Esophagus squamous epithelium (tissue), 4 donors: Measurements from ENCODE around the gene B3GALT6.

Source experiments
- CTCF ChIP-seq, 6 experiments: fragments of 450-650 bp in 4 of 6; fragments of 200-600 bp in 2 of 6; sonication (generic) in 2 of 6; IDR thresholded peaks; one replicate each; pipeline ENCODE4 v1.5.1; 2016 to 2019; ENCODE audit warnings: antibody characterized with exemption in 6 of 6, mild to moderate bottlenecking in 4 of 6, moderate library complexity in 4 of 6
- POLR2A ChIP-seq, 4 donors: fragments of 450-650 bp; IDR thresholded peaks; one replicate each; pipeline ENCODE4 v1.6.1; 2017; ENCODE audit warnings: antibody characterized with exemption in 4 of 4, mild to moderate bottlenecking in 4 of 4, moderate library complexity in 3 of 4

GRCh38 chr1:1233567-1233892 is 1.5 kb downstream of the B3GALT6 start:
- no peak for TF ChIP-seq CTCF (IDR thresholded peaks at IDR 0.05)
- TF ChIP-seq POLR2A (IDR thresholded peaks at IDR 0.05): no peak
